Measurements from ENCODE around the gene MDP1.
A peak's percentile ranks its signal among the peaks of the same experiment; 100 is the strongest.
"Not testable (repeated sequence)": the region's sequence is repeated elsewhere in the genome, so short reads cannot be mapped to it uniquely, and the experiment has no call there.

MDP1 gene

DNA sequence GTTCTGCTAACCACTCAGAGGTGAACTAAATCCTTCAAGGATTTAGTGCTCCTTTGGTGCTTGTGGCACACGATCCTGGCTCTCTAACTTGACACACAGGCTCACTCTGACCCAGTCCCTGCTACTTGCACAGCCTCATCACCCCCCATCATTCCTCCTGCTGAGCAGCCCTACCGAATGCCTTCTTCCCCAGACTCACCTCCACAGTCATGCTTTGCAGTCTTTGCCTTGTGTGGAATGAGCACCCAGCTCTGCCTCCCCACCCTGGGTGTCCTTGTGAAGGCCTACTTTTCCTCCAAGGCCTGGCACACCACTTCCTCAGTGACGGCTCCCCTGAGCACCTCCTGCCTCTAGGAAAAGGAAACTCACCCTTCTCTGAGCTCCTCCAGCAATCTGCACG lies 34.5 kb upstream of the MDP1 start:
- DNase-seq = no peak

- DNase-seq = no peak
These were observed 33.6 kb upstream of the MDP1 start for GRCh38 chr14:24249230-24250021.

DNA sequence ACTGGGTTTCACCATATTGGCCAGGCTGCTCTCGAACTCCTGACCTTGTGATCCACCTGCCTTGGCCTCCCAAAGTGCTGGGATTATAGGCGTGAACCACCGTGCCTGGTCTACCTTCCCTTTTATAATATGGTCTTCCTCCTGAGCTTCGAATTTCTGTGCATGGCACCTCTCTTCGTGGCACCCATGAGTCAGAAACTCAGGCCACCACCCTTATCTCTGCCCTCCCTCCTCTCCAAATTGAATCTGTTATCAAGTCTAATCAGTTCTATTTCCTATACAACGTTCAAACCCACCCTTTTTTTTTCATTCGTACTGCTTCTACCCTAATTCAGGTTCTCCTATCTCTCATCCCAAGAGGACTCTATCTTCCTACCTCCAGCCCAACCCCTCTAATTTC lies 31.6 kb upstream of the MDP1 start:
- DNase-seq = no peak

DNA sequence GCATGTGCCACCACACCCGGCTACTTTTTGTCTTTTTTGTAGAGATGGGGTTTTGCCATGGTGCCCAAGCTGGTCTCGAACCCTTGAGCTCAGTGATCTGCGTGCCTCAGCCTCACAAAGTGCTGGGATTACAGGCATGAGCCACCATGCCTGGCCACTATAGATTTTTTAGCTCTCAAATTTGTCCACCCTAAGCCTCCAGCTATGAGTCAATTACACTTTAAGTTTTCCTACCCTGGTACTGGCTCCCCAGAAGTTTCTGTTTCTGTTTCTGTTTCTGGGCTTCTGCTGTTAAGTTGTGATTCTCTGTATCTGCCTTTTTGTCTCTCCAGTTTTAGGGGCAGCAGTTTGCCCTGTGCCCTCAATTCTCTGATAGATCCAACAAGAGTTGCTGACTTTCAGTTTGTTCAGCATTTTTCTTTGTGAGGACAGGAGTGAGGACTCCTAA lies 30.9 kb upstream of the MDP1 start:
- no peak for DNase-seq

DNA sequence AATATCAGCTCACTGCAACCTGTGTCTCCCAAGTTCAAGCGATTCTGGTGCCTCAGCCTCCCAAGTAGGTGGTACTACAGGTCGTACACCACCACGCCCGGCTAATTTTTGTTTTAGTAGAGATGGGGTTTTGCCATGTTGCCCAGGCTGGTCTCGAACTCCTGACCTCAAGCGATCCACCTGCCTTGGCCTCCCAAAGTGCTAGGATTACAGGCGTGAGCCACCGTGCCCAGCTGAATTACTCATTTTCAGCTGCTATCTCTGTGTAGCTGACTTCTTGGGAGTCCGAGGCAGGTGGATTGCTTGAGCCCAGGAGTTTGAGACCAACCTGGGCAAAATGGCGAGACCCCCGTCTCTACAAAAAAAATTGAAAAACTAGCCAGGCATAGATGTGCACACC lies 29.5 kb upstream of the MDP1 start:
- DNase-seq = not testable (repeated sequence)

DNA sequence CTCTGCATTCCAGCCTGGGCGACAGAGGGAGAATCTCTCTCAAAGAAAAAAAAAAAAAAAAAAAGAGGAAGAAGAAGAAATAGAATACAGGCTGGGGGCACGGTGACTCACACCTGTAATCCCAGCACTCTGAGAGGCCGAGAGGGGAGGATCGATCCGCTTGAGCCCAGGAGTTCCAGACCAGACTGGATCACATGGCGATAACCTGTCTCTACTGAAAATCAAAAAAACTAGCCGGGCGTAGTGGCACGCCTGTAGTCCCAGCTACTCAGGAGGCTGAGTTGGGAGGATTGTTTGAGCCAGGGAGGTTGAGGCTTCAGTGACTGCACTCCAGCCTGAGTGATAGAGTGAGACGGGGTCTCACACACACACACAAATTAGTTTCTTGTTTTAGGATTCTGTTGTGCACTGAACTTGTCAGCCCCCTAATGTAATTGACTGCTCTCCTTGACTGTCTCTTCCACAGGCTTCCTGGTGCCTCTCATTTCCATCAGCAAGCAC lies 27.5 kb upstream of the MDP1 start:
- no peak for DNase-seq

DNA sequence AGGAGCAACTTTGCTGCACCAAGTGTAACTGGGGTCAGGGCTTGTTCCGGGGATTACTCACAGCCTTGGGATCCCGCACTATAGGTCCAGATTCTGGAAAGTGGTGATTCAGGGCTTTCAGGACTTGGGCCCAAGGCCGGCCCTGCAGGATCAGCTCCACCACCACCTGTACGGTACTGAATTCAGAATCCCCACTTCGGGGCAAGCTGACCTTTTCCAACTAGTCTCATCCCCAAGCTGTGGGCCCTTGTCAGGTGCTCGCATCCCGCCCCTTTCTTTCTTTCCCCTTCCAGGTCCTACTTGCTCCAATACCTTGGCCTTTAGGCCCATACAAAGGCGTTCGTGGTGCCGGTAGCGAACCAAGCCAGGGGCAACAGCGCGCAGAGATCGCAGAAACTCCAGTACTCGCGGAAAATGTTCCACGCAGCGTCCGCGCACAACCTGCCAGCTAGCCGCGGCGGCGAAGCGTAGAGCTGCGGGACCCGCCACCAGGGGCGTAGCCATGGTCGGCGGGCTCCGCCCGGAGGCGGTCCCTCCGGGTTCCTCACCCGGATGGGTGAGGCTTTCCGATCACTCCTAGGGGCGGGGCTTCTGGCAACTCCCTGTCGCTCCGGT lies 26.1 kb upstream of the MDP1 start:
- peak; percentile 91 for DNase-seq

GRCh38 chr14:24240110-24240918 lies 24.4 kb upstream of the MDP1 start:
- DNase-seq = no peak

DNA sequence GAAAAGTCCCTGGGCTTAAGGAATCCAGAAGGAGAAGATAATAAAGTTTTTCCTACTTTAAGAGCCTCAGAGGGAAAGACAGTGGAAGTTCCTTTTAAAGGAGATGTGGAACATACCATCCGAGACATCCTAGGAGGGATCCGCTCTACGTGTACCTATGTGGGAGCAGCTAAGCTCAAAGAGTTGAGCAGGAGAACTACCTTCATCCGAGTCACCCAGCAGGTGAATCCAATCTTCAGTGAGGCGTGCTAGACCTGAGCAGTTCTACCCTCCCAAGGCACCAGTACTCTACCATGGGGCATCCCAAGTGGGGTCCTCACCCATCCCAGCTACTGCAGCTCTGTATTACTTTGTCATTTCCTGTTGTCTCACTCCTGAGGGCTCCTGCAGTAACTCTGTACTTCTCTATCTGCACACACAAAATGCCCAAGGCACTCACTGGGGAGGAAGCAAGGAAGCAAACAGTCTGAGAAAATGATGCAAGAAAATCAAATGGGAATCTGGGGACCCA lies 22.7 kb upstream of the MDP1 start:
- no peak for DNase-seq

DNA sequence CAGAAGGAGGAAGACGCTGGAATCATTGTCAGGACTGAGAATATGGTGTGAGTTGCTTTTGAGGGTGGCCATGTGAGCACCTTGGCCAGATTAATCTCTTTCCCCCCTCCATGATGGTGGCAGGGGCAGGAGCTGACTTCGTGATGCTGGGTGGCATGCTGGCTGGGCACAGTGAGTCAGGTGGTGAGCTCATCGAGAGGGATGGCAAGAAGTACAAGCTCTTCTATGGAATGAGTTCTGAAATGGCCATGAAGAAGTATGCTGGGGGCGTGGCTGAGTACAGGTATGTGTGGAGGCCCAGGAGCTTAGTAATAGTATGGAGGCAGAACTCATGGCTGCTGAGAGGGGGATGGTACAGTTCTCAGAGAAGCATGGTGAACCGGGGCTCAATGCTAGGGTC lies 22.3 kb upstream of the MDP1 start:
- DNase-seq = no peak

- no peak for DNase-seq
These were observed 21.6 kb upstream of the MDP1 start for GRCh38 chr14:24237463-24237955.

DNA sequence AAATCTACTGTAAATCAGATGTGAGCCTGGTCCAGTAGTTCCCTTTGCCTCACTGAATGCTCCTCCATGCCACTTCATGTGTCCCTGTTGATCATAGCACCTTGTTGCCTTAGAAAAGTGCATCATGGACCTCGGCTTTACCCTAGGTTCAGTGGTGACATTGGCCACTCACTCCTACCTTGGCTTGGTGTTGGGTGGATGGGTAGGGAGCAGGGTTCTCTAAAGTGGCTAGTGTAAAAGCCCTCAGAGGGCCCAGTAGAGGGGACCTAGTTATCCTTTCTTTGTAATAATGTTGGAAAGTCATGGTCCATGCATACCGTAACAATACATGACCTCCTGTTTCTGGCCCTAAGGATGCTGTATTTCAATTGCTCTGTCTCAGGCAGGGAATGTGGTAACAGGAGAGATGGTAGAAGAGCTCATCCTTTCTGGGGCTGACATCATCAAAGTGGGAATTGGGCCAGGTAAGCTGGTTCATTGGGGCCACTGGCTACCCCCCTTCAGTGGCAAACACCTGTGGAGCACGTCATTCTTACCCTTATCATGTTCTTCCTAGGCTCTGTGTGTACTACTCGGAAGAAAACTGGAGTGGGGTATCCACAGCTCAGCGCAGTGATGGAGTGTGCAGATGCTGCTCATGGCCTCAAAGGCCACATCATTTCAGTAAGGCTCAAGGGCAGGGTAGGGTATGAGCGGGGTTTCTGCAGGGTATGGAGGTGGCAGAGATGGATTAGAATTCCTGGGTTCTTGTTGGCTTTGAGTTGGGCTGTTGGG lies 21.0 kb upstream of the MDP1 start:
- no peak for DNase-seq

DNA sequence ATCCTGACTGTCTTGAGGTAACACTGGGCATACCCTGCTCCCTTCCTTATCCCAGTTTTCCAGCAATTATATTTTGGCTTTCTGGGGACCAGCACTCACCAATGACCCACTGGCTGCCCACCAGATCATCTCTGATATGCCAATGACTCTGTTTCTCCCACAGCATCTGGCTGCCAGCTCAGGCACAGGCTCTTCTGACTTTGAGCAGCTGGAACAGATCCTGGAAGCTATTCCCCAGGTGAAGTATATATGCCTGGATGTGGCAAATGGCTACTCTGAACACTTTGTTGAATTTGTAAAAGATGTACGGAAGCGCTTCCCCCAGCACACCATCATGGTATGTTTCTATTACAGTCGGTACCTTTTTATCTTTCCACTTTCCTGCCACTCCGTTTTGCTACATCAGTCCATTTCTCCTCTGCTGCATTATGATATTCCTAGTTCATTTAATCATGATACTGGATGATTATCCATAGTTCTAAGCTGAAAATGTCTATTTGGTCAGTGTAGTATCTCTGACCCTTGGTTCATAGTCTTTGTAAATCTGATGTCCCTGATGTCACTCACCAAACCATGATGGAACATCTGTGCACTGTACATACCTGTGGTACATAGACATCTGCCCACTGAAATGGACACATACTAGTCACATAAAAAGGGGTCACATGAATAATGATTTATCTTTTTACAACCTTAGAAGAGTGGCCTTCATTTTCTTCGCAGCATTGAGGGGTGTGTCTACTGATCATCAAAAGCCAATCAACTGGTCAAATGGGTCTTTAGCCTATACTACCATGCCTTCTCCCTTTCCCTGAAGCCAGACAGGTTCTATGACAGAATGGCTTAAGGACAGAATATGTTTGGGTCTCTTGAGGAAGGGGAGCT lies 20.2 kb upstream of the MDP1 start:
- no peak for DNase-seq

- DNase-seq = no peak
These were observed 18.5 kb upstream of the MDP1 start for GRCh38 chr14:24234095-24235005.

- no peak for DNase-seq
These were observed 17.6 kb upstream of the MDP1 start for GRCh38 chr14:24233538-24233866.

- DNase-seq = peak; percentile 72
These were observed 17.0 kb upstream of the MDP1 start, which contains the start of gene GMPR2 for GRCh38 chr14:24232645-24233537. GMPR2 (plus strand) TSS chr14:24232929; CDS start chr14:24233254, 325 bp downstream.

DNA sequence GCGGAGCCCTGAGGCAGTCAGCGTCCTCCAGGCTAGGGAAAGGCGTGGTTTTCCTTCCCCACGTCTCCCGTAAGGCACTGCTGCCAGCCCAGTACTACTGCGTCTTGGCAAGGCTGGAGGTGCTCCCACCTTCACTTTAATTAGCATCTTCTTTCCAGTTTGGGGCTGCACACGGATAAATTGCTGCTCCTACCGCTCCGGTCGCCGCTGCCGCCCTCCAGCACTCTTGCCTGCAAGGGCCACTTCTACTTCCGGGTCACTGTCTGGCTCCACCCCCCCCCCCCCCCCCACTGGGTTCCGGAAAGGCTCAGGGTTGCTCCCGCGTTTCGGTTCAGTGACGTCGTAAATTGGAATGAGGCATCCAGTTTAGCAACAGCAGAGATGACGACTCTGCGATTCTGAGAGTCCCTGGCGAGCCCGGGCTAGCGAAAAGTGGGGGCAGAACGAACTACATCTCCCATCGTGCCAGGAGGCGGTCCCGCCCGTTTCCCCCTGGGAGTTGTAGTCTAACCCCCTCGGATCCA lies 16.3 kb upstream of the MDP1 start, which contains the start of gene NEDD8:
NEDD8 (minus strand) TSS at position 247 of the 524 bp plus-strand sequence; CDS start at position 147, 100 bp downstream.
- peak; percentile 90 for DNase-seq

- no peak for DNase-seq
These were observed 15.6 kb upstream of the MDP1 start for GRCh38 chr14:24231263-24232120.
